Measurements from ENCODE around the gene GALNT14.
"Not testable (repeated sequence)": the region's sequence is repeated elsewhere in the genome, so short reads cannot be mapped to it uniquely, and the experiment has no call there.

GALNT14 gene

GRCh38 chr2:31138037-31138962 is at the start of gene GALNT14:
TSS of gene GALNT14 (minus strand) at chr2:31138440. CDS start at chr2:31138086, 354 bp downstream.
- no peak for DNase-seq

DNA sequence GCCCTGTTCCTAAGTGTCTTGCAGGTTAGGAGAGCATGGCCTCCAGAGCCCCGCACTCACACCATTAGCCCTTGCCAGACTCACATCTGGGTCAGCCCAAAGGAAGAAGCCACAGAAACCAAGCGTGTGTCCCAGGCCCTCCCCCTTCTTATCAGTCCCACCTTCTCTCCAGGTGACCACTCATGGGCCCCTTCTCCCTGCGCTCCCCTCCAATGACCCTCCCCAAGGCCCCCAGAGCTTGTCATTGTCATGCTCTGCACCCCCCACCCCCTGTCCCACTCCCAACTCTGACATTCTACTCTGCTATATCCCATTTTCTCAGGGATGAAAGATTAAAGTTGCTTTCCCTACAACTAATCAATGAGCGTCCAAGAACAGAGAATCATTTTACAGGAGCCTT is 48.9 kb upstream of the GALNT14 start:
- no peak for DNase-seq

DNA sequence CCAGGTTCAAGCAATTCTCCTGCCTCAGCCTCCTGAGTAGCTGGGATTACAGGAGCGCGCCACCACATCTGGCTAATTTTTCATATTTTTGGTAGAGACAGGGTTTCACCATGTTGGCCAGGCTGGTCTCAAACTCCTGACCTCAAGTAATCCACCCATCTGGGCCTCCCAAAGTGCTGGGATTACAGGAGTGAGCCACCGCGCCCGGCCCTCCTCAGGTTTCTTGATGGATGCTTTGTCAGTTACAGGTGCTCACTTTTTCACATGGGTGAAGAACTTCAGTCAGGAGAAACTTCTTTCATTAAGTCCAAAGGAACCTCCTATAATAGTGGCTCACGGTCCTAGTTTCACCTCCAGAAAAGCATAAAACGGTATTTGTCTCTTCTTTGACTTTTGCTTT is 45.7 kb upstream of the GALNT14 start:
- DNase-seq = not testable (repeated sequence)

DNA sequence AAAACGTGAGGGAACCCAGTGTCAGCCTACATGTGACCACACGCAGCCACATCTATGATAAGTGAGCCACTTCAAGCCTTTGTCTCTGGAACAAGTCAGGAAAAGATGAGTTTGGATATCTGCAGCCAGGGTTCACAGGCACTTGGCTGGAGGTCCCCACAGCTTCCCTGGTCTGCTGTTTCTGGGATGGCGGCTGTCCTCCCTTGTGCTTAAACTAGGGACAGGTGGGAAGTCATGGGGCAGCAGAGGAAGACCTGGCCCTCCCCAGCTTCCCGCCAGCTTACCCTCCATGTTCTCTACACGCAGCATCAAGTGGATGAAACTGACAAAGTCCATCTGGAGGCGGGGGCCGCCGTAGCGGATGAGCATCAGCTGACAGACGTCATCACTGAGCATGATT is 38.5 kb upstream of the GALNT14 start:
- no peak for DNase-seq

DNA sequence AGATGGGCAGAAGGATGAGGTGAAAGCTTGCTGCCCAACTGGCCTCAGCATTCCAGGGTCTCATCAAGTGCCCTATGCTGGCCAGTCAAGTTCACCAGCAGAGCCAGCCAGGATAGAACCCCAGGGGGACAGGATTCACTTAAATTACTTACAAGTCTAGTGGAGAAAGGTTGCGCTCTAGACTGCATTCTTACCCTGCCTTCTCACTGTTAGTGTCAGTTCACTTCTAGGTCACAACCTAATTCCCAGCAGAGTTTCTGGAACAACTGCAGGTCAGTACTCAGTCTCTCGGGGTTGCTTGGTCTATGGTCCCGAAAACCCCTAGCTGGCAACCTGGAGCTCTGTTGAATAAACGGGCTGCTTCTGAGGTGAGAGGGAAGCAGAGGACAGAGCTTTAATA is 32.9 kb upstream of the GALNT14 start:
- DNase-seq = no peak

DNA sequence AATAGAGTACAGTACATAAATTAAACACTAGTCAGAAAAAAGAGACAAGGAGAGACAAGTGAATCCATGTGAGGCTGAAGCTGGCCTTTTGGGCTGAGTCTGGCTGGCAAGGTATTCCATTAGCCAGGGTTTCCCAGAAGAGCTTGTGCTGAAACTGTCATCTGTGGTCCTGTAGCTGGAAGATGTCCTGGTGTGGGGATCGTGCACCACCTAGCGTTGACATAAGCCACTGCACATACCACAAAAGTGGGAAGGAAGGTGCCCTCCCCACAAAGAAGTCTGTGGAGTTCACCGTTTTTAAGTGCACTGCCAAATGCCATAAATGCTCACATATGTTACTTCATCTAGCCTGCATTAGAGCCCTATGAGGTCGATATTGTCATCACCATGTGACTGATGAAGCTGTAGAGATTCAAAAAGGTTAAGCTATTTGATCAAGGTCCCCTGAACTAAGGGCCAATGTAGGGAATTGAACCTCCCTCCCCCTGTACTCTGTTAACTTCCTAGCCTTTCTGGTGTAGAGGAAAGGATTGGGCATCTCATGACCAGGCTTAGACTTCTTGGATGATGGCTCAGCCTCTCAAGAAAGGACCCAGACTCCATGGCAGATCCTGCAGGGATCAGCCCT is 31.9 kb upstream of the GALNT14 start:
- DNase-seq = no peak

- DNase-seq = no peak
Measured at GRCh38 chr2:31168291-31168690, 30.1 kb upstream of the GALNT14 start.

DNA sequence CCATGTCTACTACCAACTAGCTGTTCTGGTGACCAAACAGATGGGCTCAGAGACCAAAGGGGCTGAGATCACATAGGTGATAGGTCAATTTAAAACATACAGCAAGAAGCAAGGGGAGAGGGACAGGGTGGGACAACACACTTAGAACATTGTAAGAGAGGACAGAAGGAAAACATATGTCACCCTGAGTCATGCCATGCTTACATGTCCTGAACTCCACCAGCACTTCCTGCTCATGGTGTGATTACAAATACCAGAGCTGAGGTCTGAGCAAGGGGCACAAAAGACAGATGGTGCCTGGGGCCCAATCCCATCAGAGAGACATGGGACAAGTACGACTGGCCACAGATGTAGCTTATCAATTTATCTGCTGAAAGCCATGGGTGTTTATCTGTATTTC is 28.7 kb upstream of the GALNT14 start:
- DNase-seq = no peak

DNA sequence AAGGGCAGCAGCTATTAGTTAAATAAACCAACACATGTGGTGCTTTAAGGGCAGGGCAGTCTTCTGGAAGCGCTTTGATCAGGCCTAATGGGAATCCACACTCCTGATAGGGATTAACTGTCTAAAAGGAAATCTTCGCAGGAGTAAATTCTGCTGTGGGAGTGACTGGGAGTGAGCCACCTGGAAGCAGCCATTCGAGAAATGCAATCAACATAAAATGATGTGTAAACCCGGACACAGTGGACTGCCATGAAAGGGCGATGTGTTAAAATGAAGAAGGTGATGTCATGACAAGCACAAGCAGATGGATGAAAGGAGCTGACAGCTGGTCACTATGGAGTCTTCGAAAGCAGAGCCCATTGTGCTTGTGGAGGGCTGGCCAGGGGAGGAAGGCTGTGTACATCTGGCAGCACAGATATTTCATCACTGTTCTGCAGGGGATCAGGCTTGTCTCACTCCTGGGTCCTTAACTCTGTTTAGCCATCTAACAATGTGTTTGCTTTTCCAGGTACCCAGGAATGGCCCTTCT is 24.8 kb upstream of the GALNT14 start:
- DNase-seq = no peak

GRCh38 chr2:31161637-31162036 is 23.4 kb upstream of the GALNT14 start:
- DNase-seq = no peak

DNA sequence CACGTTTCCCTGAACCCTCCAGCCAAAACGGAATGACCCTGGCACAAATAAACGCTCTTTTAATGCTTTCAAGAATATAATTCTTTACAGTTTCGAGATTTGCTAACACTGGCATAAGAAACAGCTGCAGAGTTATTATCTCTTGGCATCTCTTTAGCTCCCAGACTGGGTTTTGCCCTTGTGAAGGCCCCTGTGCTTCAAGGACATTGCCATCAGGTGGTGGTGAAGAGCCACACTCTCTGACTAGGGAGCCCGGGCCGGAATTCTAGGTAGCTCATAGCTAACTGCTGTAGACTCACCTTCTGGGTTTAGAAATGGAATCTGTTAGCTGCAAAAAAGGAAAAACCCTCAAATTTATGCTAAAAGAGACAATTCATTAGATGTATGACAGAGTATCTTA is 13.3 kb upstream of the GALNT14 start:
- DNase-seq = no peak

DNA sequence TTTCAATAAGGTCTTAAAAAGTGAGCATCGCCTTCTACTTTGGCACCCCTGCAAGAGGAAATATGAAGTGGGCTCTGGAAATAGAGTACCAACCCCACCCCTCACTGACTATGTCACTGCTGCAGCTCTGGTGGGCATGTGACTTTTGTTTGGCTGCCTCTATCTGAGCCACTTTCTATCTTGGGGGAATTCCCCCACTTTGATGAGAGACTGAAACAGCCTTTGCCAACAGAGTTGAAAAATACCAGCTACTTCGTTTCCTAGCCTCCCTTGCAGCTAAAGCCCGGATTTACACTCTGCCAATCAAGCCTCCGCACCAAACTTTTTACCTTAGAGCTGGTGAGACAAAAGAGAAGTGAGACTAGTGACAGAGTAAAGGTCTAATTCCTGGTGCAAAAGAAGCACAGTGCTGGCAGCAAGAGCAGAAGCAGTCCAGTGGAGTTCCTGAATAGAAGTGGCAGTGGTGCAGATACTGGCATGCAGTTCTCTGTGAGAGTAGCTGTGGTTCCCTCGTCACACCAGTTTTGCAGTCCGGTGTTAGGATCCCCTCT is 12.0 kb upstream of the GALNT14 start:
- DNase-seq = no peak

GRCh38 chr2:31148514-31148913 is 10.3 kb upstream of the GALNT14 start:
- no peak for DNase-seq

GRCh38 chr2:31147645-31148044 is 9.4 kb upstream of the GALNT14 start:
- DNase-seq = no peak

DNA sequence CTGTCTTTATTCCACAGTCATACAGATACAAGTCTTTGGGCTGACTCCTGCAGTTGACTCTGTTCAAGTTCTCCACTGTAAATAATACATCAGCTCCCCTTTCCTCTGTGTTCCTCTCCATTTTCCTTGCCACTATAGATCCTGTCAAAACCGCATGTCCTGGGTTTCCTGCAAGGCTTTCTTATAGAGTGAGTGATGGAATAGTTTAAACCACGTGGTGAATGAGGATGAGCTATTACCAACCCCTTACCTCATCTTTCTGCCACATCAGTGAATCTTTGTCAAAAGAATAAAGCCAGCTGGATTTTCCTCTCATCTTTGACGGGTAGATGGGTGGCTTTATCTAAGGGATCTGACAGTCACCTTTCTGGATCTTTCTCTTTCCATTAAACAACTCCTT is 3.9 kb upstream of the GALNT14 start:
- DNase-seq = no peak

- no peak for DNase-seq
Measured at GRCh38 chr2:31141443-31142085, 3.3 kb upstream of the GALNT14 start.

DNA sequence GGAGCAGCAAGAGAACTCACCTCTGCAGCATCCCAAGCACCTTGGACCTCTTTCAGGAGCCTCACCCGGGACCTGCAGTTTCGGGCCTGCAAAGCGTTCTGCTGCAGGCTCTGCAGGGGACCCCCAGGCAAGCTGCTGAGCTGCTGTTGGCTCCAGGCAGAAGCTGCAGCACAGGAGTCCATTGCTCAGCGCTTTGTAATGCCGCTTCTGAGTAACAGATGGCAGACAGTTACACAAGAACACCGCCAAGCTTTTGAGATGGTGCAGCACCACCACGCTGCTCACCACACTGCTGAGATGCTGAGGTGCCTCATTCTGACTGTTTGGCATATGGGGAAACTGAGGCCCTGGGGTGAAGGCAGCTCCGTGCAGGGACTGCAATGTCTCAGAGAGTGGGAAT is 1.9 kb upstream of the GALNT14 start:
- DNase-seq = no peak

- DNase-seq = no peak
Measured at GRCh38 chr2:31139671-31140070, 1.4 kb upstream of the GALNT14 start.

- no peak for DNase-seq
Measured at GRCh38 chr2:31137211-31138036, 816 bp downstream of the GALNT14 start.

GRCh38 chr2:31136732-31137131 is 1.5 kb downstream of the GALNT14 start:
- DNase-seq = no peak

- DNase-seq = no peak
Measured at GRCh38 chr2:31136000-31136399, 2.2 kb downstream of the GALNT14 start.

GRCh38 chr2:31134480-31134879 is 3.8 kb downstream of the GALNT14 start:
- no peak for DNase-seq
